ENCODE measurements around the gene PRDM4. TPM values are rescaled to one million over a fixed set of nuclear protein-coding genes. Genes with fewer than 3 reads are reported as not detected.
"Not testable (repeated sequence)": the region's sequence is repeated elsewhere in the genome, so short reads cannot be mapped to it uniquely, and the experiment has no call there.

PRDM4 gene
- total RNA-seq, 2 experiments from 2014 or later: 40.2 to 44.0 TPM

GRCh38 chr12:107715780-107716179, 45.2 kb downstream of the PRDM4 start:
- ChIA-PET CTCF (no interaction called here), POLR2A (no interaction called here)
- no peak overlapping the region for H3K27ac Mint-ChIP-seq
- no peaks in the 10 kb centered on the region for H3K27me3 Mint-ChIP-seq
- intact Hi-C loops (cut with DNase I, micrococcal nuclease): no loop called here
- Histone ChIP-seq H3K36me3 (ENCODE audit: insufficient read depth, low read length) (peaks cover 45% of the 10 kb centered on the region), H3K9me3 (ENCODE audit: control insufficient read depth in 1 of 2, insufficient read depth in 1 of 2, low read length in 2 of 2) (no peaks in the 10 kb centered on the region), H3K27me3 (ENCODE audit: control insufficient read depth in 1 of 2, insufficient read depth in 2 of 2, low read length in 2 of 2) (no peaks in the 10 kb centered on the region), H3K4me3 (ENCODE audit: low read length) (no peak overlapping the region), H3K27ac (ENCODE audit: low read depth in 1 of 2, low read length in 2 of 2) (no peak overlapping the region), H3K4me1 (ENCODE audit: insufficient read depth, low read length) (no peaks in the 10 kb centered on the region)
- H3K4me3 Mint-ChIP-seq: no peak overlapping the region
- H3K36me3 Mint-ChIP-seq (ENCODE audit: low read depth): peaks cover 66% of the 10 kb centered on the region
- DNase-seq: no peak
- TF ChIP-seq, protein P1, sequence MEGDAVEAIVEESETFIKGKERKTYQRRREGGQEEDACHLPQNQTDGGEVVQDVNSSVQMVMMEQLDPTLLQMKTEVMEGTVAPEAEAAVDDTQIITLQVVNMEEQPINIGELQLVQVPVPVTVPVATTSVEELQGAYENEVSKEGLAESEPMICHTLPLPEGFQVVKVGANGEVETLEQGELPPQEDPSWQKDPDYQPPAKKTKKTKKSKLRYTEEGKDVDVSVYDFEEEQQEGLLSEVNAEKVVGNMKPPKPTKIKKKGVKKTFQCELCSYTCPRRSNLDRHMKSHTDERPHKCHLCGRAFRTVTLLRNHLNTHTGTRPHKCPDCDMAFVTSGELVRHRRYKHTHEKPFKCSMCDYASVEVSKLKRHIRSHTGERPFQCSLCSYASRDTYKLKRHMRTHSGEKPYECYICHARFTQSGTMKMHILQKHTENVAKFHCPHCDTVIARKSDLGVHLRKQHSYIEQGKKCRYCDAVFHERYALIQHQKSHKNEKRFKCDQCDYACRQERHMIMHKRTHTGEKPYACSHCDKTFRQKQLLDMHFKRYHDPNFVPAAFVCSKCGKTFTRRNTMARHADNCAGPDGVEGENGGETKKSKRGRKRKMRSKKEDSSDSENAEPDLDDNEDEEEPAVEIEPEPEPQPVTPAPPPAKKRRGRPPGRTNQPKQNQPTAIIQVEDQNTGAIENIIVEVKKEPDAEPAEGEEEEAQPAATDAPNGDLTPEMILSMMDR (IDR thresholded peaks at IDR 0.05): no peak
- H3K9me3 Mint-ChIP-seq: no peaks in the 10 kb centered on the region
- ATAC-seq (ENCODE audit: poor library complexity): no peak
- H3K4me1 Mint-ChIP-seq (ENCODE audit: low read depth): no peaks in the 10 kb centered on the region

DNA sequence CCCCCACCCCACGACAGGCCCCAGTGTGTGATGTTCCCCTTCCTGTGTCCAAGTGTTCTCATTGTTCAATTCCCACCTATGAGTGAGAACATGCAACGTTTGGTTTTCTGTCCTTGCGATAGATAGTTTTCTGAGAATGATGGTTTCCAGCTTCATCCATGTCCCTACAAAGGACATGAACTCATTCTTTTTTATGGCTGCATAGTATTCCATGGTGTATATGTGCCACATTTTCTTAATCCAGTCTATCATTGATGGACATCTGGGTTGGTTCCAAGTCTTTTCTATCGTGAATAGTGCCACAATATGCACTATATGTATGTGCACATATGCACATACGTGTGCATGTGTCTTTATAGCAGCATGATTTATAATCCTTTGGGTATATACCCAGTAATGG, 55.4 kb downstream of the PRDM4 start:
- ATAC-seq (ENCODE audit: poor library complexity); H3K9me3 Mint-ChIP-seq; H3K9me3 ChIP-seq (ENCODE audit: control insufficient read depth in 1 of 2, insufficient read depth in 1 of 2, low read length in 2 of 2); H3K27ac ChIP-seq (ENCODE audit: low read depth in 1 of 2, low read length in 2 of 2); H3K27me3 ChIP-seq (ENCODE audit: control insufficient read depth in 1 of 2, insufficient read depth in 2 of 2, low read length in 2 of 2); POLR2A ChIA-PET; intact Hi-C loops (cut with DNase I, micrococcal nuclease); H3K27ac Mint-ChIP-seq; H3K4me1 ChIP-seq (ENCODE audit: insufficient read depth, low read length); CTCF ChIA-PET; H3K4me1 Mint-ChIP-seq (ENCODE audit: low read depth); DNase-seq; H3K4me3 ChIP-seq (ENCODE audit: low read length); H3K4me3 Mint-ChIP-seq; H3K27me3 Mint-ChIP-seq: not testable (repeated sequence)
- peaks cover 95% of the 10 kb centered on the region for H3K36me3 Mint-ChIP-seq (ENCODE audit: low read depth)
- H3K36me3 ChIP-seq (ENCODE audit: insufficient read depth, low read length): peaks cover 80% of the 10 kb centered on the region

- Histone ChIP-seq H3K4me1 (ENCODE audit: insufficient read depth, low read length) (no peaks in the 10 kb centered on the region), H3K27me3 (ENCODE audit: control insufficient read depth in 1 of 2, insufficient read depth in 2 of 2, low read length in 2 of 2) (no peaks in the 10 kb centered on the region), H3K36me3 (ENCODE audit: insufficient read depth, low read length) (peaks cover 80% of the 10 kb centered on the region), H3K9me3 (ENCODE audit: control insufficient read depth in 1 of 2, insufficient read depth in 1 of 2, low read length in 2 of 2) (no peaks in the 10 kb centered on the region), H3K4me3 (ENCODE audit: low read length) (no peak overlapping the region), H3K27ac (ENCODE audit: low read depth in 1 of 2, low read length in 2 of 2) (no peak overlapping the region)
- ATAC-seq (ENCODE audit: poor library complexity) (no peak), DNase-seq (no peak)
- H3K27ac Mint-ChIP-seq: no peak overlapping the region
- TF ChIP-seq, protein P1 (IDR thresholded peaks at IDR 0.05): no peak
- intact Hi-C loops (cut with DNase I, micrococcal nuclease): no loop called here
- peaks cover 95% of the 10 kb centered on the region for H3K36me3 Mint-ChIP-seq (ENCODE audit: low read depth)
- CTCF ChIA-PET: no interaction called here
- POLR2A ChIA-PET: no interaction called here
- H3K27me3 Mint-ChIP-seq: no peaks in the 10 kb centered on the region
- no peak overlapping the region for H3K4me3 Mint-ChIP-seq
- H3K4me1 Mint-ChIP-seq (ENCODE audit: low read depth): no peaks in the 10 kb centered on the region
- H3K9me3 Mint-ChIP-seq: no peaks in the 10 kb centered on the region
These were observed 56.9 kb downstream of the PRDM4 start for GRCh38 chr12:107704041-107704440.

DNA sequence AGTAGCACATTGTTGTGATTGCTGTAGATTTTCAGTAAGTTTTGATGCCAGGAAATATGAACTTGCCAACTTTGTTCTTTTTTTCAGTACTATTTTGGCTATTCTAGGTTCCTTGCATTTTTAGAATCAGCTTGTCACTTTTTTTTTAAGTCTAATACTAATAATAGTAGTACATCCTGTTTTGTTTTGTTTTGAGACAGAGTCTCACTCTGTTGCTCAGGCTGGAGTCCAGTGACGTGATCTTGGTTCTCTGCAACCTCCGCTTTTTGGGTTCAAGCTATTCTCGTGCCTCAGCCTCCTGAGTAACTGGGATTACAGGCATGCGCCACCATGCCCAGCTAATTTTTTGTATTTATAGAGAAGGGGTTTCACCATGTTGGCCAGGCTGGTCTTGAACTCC, 58.8 kb downstream of the PRDM4 start:
- no peak overlapping the region for H3K4me3 ChIP-seq (ENCODE audit: low read length)
- TF ChIP-seq, protein P1 (IDR thresholded peaks at IDR 0.05): no peak
- Mint-ChIP-seq H3K27me3 (no peaks in the 10 kb centered on the region), H3K4me3 (no peak overlapping the region), H3K9me3 (no peaks in the 10 kb centered on the region), H3K36me3 (ENCODE audit: low read depth) (peaks cover 94% of the 10 kb centered on the region), H3K27ac (no peak overlapping the region), H3K4me1 (ENCODE audit: low read depth) (no peaks in the 10 kb centered on the region)
- no peaks in the 10 kb centered on the region for H3K9me3 ChIP-seq (ENCODE audit: control insufficient read depth in 1 of 2, insufficient read depth in 1 of 2, low read length in 2 of 2)
- intact Hi-C loops (cut with DNase I, micrococcal nuclease): no loop called here
- POLR2A ChIA-PET: no interaction called here
- H3K36me3 ChIP-seq (ENCODE audit: insufficient read depth, low read length): peaks cover 85% of the 10 kb centered on the region
- CTCF ChIA-PET: no interaction called here
- H3K27ac ChIP-seq (ENCODE audit: low read depth in 1 of 2, low read length in 2 of 2): no peak overlapping the region
- H3K4me1 ChIP-seq (ENCODE audit: insufficient read depth, low read length): no peaks in the 10 kb centered on the region
- DNase-seq: no peak
- H3K27me3 ChIP-seq (ENCODE audit: control insufficient read depth in 1 of 2, insufficient read depth in 2 of 2, low read length in 2 of 2): no peaks in the 10 kb centered on the region
- ATAC-seq (ENCODE audit: poor library complexity): no peak

- intact Hi-C loops (cut with DNase I, micrococcal nuclease); H3K4me1 Mint-ChIP-seq (ENCODE audit: low read depth); H3K4me3 Mint-ChIP-seq; H3K4me3 ChIP-seq (ENCODE audit: low read length); H3K4me1 ChIP-seq (ENCODE audit: insufficient read depth, low read length); H3K27me3 Mint-ChIP-seq; H3K9me3 ChIP-seq (ENCODE audit: control insufficient read depth in 1 of 2, insufficient read depth in 1 of 2, low read length in 2 of 2); H3K27ac Mint-ChIP-seq; H3K27ac ChIP-seq (ENCODE audit: low read depth in 1 of 2, low read length in 2 of 2); H3K9me3 Mint-ChIP-seq; ATAC-seq (ENCODE audit: poor library complexity); DNase-seq; H3K27me3 ChIP-seq (ENCODE audit: control insufficient read depth in 1 of 2, insufficient read depth in 2 of 2, low read length in 2 of 2): not testable (repeated sequence)
- CTCF ChIA-PET: interaction anchor here (0.9 to 1.0 kb wide), 2 partner anchors 14 to 20 kb away, joined by 3 to 6 read pairs; no protein-coding TSS in a partner anchor
- POLR2A ChIA-PET: interaction anchor here (1.4 kb wide), 1 partner anchor 10 kb away, joined by 5 read pairs; the partner anchor contains the start of gene PWP1
- H3K36me3 Mint-ChIP-seq (ENCODE audit: low read depth): peaks cover 93% of the 10 kb centered on the region
- peaks cover 89% of the 10 kb centered on the region for H3K36me3 ChIP-seq (ENCODE audit: insufficient read depth, low read length)
These were observed 65.2 kb downstream of the PRDM4 start for GRCh38 chr12:107695772-107696171.
